Common myeloid progenitor, CD34-positive (primary cell): ENCODE data around the gene CFAP74.

Source experiments
- CTCF ChIA-PET: fragments of 350-600 bp; sonication (Branson Sonifier 250); formaldehyde crosslinking; loops from one replicate; lab custom pipeline; 2021; ENCODE audit warnings: antibody characterized with exemption; lab: Charles Lee
- POLR2A ChIA-PET: fragments of 350-600 bp; sonication (Branson Sonifier 250); formaldehyde crosslinking; loops from one replicate; lab custom pipeline; 2021; ENCODE audit warnings: antibody characterized with exemption; lab: Charles Lee
- DNase-seq, 3 donors: peaks; one replicate each; pipeline versions ENCODE4 v3.0.0 to v3.0.0-alpha.2; 2013
- H3K27ac ChIP-seq, 2 experiments: 1 replicate in 1 of 2; 2 replicates in 1 of 2; pipeline ENCODE4 v1.7.0; 2013; ENCODE audit warnings: inconsistent platforms in 2 of 2, low read length in 2 of 2, mild to moderate bottlenecking in 2 of 2, low read depth in 1 of 2, moderate library complexity in 1 of 2; ENCODE audit not compliant: severe bottlenecking in 2 of 2, insufficient read depth in 1 of 2, poor library complexity in 1 of 2
- H3K27me3 ChIP-seq, 5 experiments: replicated peaks in 2 of 5; 1 replicate in 3 of 5; 2 replicates in 2 of 5; pipeline versions ENCODE4 v1.6.1 to v1.7.0; 2013; ENCODE audit warnings: low read length in 4 of 5, mild to moderate bottlenecking in 2 of 5, moderate library complexity in 2 of 5, inconsistent platforms in 1 of 5; ENCODE audit not compliant: insufficient read depth in 5 of 5, control insufficient read depth in 4 of 5
- H3K36me3 ChIP-seq, 4 experiments: 1 replicate in 2 of 4; 2 replicates in 2 of 4; pipeline versions ENCODE4 v1.6.1 to v1.7.0; 2013; ENCODE audit warnings: low read length in 3 of 4, control low read depth in 1 of 4, mild to moderate bottlenecking in 1 of 4; ENCODE audit not compliant: control insufficient read depth in 4 of 4, insufficient read depth in 4 of 4
- H3K4me1 ChIP-seq, 4 experiments: 1 replicate in 3 of 4; 2 replicates in 1 of 4; pipeline versions ENCODE4 v1.6.1 to v1.7.1; 2013; ENCODE audit warnings: low read length in 3 of 4, mild to moderate bottlenecking in 3 of 4, control low read depth in 1 of 4, inconsistent platforms in 1 of 4, moderate library complexity in 1 of 4; ENCODE audit not compliant: control insufficient read depth in 4 of 4, insufficient read depth in 4 of 4; ENCODE audit errors: control extremely low read depth in 1 of 4
- H3K4me3 ChIP-seq, 7 experiments: 1 replicate in 4 of 7; 2 replicates in 3 of 7; pipeline versions ENCODE4 v1.5.1 to v1.7.0; 2013; ENCODE audit warnings: mild to moderate bottlenecking in 7 of 7, low read length in 6 of 7, moderate library complexity in 6 of 7, inconsistent platforms in 2 of 7, low read depth in 2 of 7, control low read depth in 1 of 7; ENCODE audit not compliant: insufficient read depth in 4 of 7, control insufficient read depth in 1 of 7; ENCODE audit errors: extremely low read depth in 1 of 7
- H3K9me3 ChIP-seq, 5 experiments: 1 replicate in 4 of 5; 2 replicates in 1 of 5; pipeline versions ENCODE4 v1.6.1 to v1.7.1; 2013; ENCODE audit warnings: low read length in 4 of 5, mild to moderate bottlenecking in 2 of 5, inconsistent platforms in 1 of 5, low read depth in 1 of 5, moderate library complexity in 1 of 5; ENCODE audit not compliant: control insufficient read depth in 4 of 5, insufficient read depth in 2 of 5; ENCODE audit errors: control extremely low read depth in 1 of 5
- WGBS: methylation state at CpG from one replicate; pipeline ENCODE4 v1.1.5; 2013; ENCODE audit not compliant: insufficient coverage; 5-methylcytosine and 5-hydroxymethylcytosine counted together

CFAP74 gene

DNA sequence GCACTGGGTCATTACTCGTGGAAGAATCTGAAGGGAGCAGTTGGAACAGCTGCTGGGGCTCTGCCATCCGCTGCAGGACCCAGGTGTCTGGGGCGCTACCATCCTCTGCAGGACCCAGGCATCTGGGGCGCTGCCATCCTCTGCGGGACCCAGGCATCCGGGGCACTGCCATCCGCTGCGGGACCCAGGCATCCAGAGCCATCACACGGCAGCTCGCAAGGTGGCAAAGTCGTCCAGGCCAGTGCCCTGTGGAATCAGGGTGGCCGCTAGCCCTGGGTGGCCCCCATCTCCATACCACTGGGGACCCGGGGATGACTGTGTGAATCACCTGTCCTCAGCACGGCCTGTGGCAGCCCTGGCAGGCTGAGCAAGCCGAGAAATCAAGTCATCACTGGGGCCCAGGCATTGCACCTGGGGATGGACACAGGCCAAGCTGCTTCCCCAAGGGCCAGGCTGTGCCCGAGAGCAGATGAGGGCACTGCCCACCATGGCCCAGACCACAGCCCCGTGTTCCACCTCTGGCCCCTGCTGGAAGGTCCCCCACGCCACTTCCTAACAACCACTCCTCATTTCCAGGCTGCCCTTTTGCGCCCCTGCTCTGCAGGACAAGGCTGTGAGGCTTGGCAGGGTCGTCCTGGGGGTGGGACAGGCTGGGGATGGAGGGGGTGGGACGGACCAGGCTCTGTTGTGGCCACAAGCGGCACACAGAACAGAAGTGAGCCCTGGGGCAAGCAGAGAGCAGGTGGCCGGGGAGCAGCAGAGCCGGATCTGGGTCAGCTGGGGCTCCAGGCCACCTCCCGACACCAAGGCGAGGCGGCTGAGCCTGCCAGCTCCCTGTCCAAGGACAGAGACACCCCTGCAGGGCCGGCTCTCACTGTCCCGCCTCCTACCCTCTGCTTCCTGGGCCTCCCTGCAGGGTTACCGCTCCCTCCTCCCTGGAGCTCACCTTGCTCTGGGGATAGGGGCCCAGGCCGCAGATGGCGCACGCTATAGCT is 28.3 kb upstream of the CFAP74 start:
- no peaks in the 10 kb centered on the region for H3K9me3 ChIP-seq
- CTCF ChIA-PET, result interaction anchor here (1.0 to 1.5 kb wide), 3 partner anchors 10 to 13 kb away, joined by 3 to 9 read pairs (median 3); no protein-coding TSS in a partner anchor
- peaks cover 0 to 2% (median 0%) of the 10 kb centered on the region in 5 experiments for H3K27me3 ChIP-seq
- no peak for DNase-seq
- H3K4me1 ChIP-seq, result no peaks in the 10 kb centered on the region
- WGBS, result 90% methylated on average over 25 of the region's 33 CpGs
- H3K36me3 ChIP-seq, result no peaks in the 10 kb centered on the region
- H3K27ac ChIP-seq, result no peak overlapping the region
- POLR2A ChIA-PET, result no interaction called here
- no peak overlapping the region for H3K4me3 ChIP-seq

DNA sequence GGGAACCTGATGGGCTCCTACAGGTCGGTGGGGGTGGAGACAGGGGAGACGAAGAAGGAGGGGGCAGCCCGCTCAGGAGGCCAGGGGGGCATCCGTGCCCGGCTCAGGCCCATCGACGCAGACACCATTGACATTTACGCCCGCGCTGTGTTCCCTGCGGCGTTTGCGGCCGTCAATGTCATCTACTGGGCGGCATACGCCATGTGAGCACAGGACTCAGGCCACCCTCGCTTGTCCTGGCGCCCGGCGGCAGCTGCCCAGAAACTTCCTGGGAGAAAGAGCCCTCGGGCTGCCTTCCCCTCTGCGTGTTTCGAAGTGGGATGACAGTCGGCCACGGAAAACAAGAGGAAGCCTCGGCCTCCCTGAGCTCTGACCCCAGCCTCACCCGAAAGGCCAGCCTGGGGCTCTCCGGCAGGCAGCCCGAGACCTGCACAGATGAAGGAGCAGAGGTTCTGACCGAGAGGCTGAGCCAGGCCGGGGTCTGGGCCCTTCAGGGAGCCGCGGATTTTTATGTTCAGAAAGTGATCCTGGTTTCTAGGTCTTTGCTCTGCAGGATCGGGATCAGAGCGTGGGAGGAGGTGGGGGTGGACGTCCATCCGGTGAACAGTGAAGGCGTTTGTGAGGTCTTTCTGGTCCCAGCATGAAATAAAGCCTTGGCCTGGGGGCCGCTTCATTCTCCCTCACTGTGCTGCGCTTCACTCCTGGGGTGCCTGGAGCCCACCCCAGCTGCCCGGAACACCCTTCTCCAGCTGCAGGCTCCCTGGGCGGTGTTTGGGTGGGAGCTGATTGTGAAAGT is 26.7 kb upstream of the CFAP74 start:
- Histone ChIP-seq H3K9me3 (no peaks in the 10 kb centered on the region), H3K4me3 (no peak overlapping the region), H3K27me3 (peaks cover 0 to 2% (median 0%) of the 10 kb centered on the region in 5 experiments), H3K36me3 (no peaks in the 10 kb centered on the region), H3K27ac (no peak overlapping the region), H3K4me1 (peaks cover 0 to 10% (median 8%) of the 10 kb centered on the region in 4 experiments)
- no peak for DNase-seq
- ChIA-PET CTCF (interaction anchor here (0.8 to 1.0 kb wide), 2 partner anchors 9 to 11 kb away, joined by 3 read pairs; no protein-coding TSS in a partner anchor), POLR2A (no interaction called here)
- 93% methylated on average over 35 of the region's 42 CpGs for WGBS

DNA sequence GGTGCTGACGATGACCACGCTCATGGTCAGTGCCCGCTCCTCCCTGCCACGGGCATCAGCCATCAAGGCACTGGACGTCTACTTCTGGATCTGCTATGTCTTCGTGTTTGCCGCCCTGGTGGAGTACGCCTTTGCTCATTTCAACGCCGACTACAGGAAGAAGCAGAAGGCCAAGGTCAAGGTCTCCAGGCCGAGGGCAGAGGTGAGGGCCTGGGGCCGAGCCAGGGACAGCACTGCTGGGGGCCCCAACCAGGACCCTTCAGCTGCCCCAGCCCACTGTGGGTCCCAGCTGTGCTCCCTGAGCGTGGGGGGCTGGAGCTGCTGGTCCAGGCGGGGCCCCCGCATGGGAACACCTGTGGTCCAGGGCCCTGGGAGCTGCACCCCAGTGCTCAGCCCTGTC is 26.0 kb upstream of the CFAP74 start:
- no peak overlapping the region for H3K27ac ChIP-seq
- DNase-seq, result no peak
- peaks cover 0 to 16% (median 11%) of the 10 kb centered on the region in 4 experiments for H3K4me1 ChIP-seq
- H3K9me3 ChIP-seq, result no peaks in the 10 kb centered on the region
- POLR2A ChIA-PET, result no interaction called here
- WGBS, result 98% methylated on average over 13 of the region's 15 CpGs
- H3K4me3 ChIP-seq, result no peak overlapping the region
- CTCF ChIA-PET, result interaction anchor here (1.4 kb wide), 1 partner anchor 21 kb away, joined by 3 read pairs; no protein-coding TSS in a partner anchor
- H3K27me3 ChIP-seq, result peaks cover 0 to 2% (median 0%) of the 10 kb centered on the region in 5 experiments
- H3K36me3 ChIP-seq, result no peaks in the 10 kb centered on the region

DNA sequence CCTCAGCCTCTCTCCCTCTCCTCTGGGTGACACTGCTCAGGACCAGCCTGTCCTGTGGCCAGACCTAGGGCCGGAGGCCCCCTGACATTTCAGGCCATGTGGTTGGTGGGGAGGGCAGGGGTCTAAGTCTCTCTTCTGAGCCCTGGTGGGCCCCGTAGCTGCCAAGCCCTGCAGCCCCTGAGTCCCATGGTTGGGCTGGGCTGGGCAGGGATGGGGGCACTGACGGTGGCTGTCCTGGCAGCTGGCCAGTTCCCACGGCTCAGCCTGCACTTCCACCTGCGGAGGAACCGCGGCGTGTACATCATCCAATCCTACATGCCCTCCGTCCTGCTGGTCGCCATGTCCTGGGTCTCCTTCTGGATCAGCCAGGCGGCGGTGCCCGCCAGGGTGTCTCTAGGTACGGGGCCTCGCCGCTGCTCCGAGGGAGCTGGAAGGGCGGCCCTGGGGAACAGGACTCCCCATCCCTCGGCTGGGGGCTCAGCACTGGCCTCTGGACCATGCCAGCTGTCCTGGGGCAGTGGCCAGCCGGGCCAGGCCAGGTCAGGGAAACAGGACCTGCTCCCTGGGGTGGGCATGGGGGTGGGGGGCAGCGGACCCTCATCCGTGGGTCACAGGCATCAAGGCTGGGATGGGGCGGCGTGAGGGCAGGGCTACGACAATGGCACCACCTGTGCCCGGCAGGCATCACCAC is 25.4 kb upstream of the CFAP74 start:
- H3K27me3 ChIP-seq, result peaks cover 0 to 2% (median 0%) of the 10 kb centered on the region in 5 experiments
- DNase-seq, result no peak
- WGBS, result 95% methylated on average over 20 of the region's 26 CpGs

DNA sequence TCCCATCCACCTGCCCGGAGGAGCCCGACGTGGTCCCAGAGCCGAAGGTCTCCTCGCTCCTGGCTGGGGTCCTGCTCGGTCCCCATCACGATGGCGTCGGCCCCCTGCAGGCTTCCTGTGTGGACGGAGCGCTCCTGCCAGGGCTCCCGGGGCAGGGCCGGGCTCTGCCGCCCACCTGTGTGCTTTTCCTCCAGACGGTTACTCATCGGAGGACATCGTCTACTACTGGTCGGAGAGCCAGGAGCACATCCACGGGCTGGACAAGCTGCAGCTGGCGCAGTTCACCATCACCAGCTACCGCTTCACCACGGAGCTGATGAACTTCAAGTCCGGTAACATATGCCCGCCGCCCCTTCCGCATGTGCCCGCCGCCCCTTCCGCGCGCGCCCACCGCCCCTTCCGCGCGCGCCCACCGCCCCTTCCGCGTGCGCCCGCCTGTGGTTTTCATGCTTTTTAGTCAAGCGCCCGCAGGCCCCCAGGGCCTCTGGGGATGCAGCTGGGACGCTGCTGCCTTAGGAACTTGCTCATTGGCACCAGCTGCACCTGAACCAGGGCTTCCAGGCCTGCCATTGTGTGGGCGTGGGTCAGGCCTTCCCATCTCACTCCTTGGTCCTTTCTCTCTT is 24.5 kb upstream of the CFAP74 start:
- CTCF ChIA-PET, result interaction anchor here (1.4 kb wide), 1 partner anchor 19 kb away, joined by 3 read pairs; no protein-coding TSS in a partner anchor
- Histone ChIP-seq H3K27me3 (peaks cover 0 to 3% (median 2%) of the 10 kb centered on the region in 5 experiments), H3K36me3 (no peaks in the 10 kb centered on the region), H3K4me3 (no peak overlapping the region), H3K9me3 (no peaks in the 10 kb centered on the region), H3K4me1 (peaks cover 0 to 17% (median 11%) of the 10 kb centered on the region in 4 experiments), H3K27ac (no peak overlapping the region)
- POLR2A ChIA-PET, result no interaction called here
- no peak for DNase-seq
- 92% methylated on average over 45 of the region's 46 CpGs for WGBS

More for the DNA sequence above, 25.4 kb upstream of the CFAP74 start:
- H3K27ac ChIP-seq, result no peak overlapping the region
- ChIA-PET CTCF (interaction anchor here (1.4 kb wide), 1 partner anchor 20 kb away, joined by 3 read pairs; no protein-coding TSS in a partner anchor), POLR2A (no interaction called here)
- no peaks in the 10 kb centered on the region for H3K9me3 ChIP-seq
- peaks cover 0 to 17% (median 11%) of the 10 kb centered on the region in 4 experiments for H3K4me1 ChIP-seq
- no peak overlapping the region for H3K4me3 ChIP-seq
- H3K36me3 ChIP-seq, result no peaks in the 10 kb centered on the region

DNA sequence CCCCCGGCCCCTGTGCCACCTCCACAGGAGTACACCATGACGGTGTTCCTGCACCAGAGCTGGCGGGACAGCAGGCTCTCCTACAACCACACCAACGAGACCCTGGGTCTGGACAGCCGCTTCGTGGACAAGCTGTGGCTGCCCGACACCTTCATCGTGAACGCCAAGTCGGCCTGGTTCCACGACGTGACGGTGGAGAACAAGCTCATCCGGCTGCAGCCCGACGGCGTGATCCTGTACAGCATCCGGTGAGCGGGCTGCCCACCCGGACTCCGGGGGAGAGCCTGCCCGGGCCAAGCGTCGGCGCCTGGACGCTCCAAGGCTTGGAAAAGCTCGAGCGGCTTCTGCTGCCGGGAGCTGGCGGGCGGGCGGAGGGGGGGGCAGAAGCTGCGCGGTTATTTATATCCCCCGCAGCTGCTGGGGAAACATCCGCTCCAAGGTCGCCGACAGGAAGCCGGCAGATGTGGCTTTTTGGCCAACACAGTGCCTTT is 21.9 kb upstream of the CFAP74 start:
- peaks cover 2 to 27% (median 6%) of the 10 kb centered on the region in 5 experiments for H3K27me3 ChIP-seq
- POLR2A ChIA-PET, result no interaction called here
- CTCF ChIA-PET, result interaction anchor here (0.9 to 1.7 kb wide), 3 partner anchors 9 to 21 kb away, joined by 3 read pairs; no protein-coding TSS in a partner anchor
- H3K4me1 ChIP-seq, result peaks cover 0 to 17% (median 11%) of the 10 kb centered on the region in 4 experiments
- H3K9me3 ChIP-seq, result no peaks in the 10 kb centered on the region
- peak in 2 of 3 donors; percentile 59 to 75 for DNase-seq
- no peak overlapping the region for H3K27ac ChIP-seq
- H3K36me3 ChIP-seq, result no peaks in the 10 kb centered on the region
- WGBS, result 68% methylated on average over 28 of the region's 39 CpGs
- H3K4me3 ChIP-seq, result peak overlapping the region in 2 of 7 experiments; percentile 33 to 45
